Measurements from ENCODE around the gene ZNF14.

Gene ZNF14

GRCh38 chr19:19663256-19664120, 69.4 kb downstream of the ZNF14 start, which contains the start of gene ATP13A1:
Gene ATP13A1 (minus strand): TSS chr19:19663676. CDS start chr19:19663666, 10 bp downstream.
- H3K4me3 ChIP-seq (ENCODE audit: low read length) = peak within 1 kb of the TSS; percentile 95
- TF ChIP-seq CTCF (conservative IDR thresholded peaks at IDR 0.05; ENCODE audit: low read depth, low read length) = no peak
- DNase-seq (ENCODE audit: low read depth) = peak; percentile 94

GRCh38 chr19:19662871-19663255, 70.0 kb downstream of the ZNF14 start:
- DNase-seq (ENCODE audit: low read depth) = no peak
- peak overlapping the region; percentile 95 for H3K4me3 ChIP-seq (ENCODE audit: low read length)
- TF ChIP-seq CTCF (conservative IDR thresholded peaks at IDR 0.05; ENCODE audit: low read depth, low read length) = no peak

GRCh38 chr19:19662344-19662743, 70.6 kb downstream of the ZNF14 start:
- no peak for DNase-seq (ENCODE audit: low read depth)
- no peak for TF ChIP-seq CTCF (conservative IDR thresholded peaks at IDR 0.05; ENCODE audit: low read depth, low read length)
- H3K4me3 ChIP-seq (ENCODE audit: low read length) = peak overlapping the region; percentile 95

- peak overlapping the region; percentile 95 for H3K4me3 ChIP-seq (ENCODE audit: low read length)
- no peak for TF ChIP-seq CTCF (conservative IDR thresholded peaks at IDR 0.05; ENCODE audit: low read depth, low read length)
- DNase-seq (ENCODE audit: low read depth) = no peak
Observed at GRCh38 chr19:19661675-19662251, 71.1 kb downstream of the ZNF14 start.

- DNase-seq (ENCODE audit: low read depth) = no peak
- no peak for TF ChIP-seq CTCF (conservative IDR thresholded peaks at IDR 0.05; ENCODE audit: low read depth, low read length)
- no peak overlapping the region for H3K4me3 ChIP-seq (ENCODE audit: low read length)
Observed at GRCh38 chr19:19661141-19661674, 71.7 kb downstream of the ZNF14 start.

Measured in retinal pigment epithelial cell (primary cell).